Lung microvascular endothelial cell (primary cell): ENCODE data around the gene RCOR2. TPM values are rescaled to one million over a fixed set of nuclear protein-coding genes. Genes with fewer than 3 reads are reported as not detected.
"Not testable (repeated sequence)": the region's sequence is repeated elsewhere in the genome, so short reads cannot be mapped to it uniquely, and the experiment has no call there.

Experiments used
- DNase-seq, 2 donors: peaks; one replicate each; pipeline versions ENCODE4 v3.0.0 to v3.0.0-alpha.2; 2010; ENCODE audit warnings: low read depth in 2 of 2
- total RNA-seq: library from RNA; depleted of rRNA; stranded (reverse); fragments of >200 nt; gene quantifications from 2 replicates; pipeline ENCODE4 v1.2.1, GENCODE V29; 2014

Gene RCOR2
- total RNA-seq, 1 donor from 2014 or later, result under 0.01 TPM

DNA sequence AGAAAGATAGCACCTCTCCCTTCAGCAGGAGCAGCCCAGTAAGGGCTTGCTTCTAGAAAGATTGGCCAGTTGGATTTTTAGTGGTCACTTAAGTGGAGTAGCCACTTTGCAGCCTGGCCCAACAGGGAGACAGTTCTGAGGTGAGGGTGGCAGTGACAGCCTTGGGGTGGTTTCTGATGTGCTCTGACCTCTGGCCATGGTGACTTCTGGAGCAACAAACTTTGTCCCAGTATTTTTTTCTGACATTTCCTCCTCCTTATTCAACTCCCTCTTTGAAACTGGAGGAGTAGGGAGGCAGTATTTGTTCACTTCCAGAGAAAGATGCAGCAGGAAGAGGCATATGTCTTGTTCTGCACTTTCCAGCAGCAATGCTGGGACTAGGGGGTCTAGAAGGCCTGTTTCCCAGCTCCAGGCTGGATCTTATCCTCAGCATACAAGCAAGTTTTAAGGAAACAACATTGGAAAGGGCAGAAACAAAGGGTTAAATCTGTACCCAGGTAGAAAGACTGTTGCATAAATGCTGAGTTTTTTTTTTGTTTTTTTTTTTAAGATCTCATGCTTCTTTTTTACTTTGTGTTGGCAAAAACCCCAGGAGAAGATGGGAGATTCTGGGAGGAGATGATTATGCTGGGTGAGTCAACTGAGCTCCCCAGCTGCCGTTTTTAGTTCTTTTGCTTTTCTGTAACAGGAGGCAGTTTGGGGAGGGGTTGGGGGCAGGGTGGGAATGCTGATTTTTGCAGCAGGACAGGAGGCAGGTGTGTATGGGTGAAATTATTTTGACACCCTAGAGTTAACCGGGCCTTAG, 37.2 kb downstream of the RCOR2 start:
- DNase-seq, result peak in 1 of 2 donors; percentile 27

DNA sequence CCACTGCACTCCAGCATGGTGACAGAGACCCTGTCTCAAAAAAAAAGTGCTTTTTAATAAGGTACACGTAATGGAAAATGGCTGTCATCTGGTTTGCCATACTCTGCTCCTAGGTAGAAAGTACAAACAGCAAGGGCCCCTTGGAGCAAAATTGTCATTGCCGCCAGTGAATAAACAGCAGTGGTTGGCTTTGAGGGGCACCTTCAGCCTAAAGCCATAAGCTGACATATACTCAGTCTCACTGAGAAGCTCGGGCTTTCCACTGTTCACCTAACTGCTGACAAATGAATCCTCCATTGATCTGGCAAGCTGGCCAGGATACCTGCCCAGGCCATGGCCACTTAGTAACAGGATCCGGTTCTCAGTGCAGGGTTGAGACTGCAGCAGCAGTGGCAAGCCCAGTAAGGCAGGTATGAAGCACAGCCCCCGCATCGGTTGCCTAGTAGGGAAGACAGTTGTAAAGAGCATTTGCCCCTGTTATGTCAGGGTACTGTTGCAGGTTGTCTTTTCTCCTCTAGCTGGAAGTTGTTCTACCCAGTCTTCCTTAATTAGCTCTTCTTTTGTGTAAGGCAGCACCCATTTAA, 39.2 kb downstream of the RCOR2 start:
- no peak for DNase-seq

DNA sequence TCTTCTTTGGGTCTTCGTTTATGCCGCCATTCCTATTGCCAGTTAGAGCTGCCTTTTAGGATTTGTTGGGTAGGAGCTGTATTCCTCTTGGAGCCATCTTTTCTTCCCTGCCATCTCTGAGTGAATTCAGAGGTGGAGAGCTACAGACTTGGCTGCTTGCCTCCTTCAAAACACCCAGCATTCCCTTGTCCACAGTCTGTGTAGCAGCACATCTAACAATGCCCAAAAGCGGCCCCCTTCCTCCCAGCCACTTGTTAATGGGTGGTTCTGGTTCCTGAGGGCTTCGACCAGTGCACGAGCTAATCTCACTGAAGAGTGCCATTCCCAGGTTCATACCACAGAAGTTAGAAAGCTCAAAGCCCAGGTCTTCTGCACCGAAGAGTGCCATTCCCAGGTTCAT, 40.3 kb downstream of the RCOR2 start:
- no peak for DNase-seq

DNA sequence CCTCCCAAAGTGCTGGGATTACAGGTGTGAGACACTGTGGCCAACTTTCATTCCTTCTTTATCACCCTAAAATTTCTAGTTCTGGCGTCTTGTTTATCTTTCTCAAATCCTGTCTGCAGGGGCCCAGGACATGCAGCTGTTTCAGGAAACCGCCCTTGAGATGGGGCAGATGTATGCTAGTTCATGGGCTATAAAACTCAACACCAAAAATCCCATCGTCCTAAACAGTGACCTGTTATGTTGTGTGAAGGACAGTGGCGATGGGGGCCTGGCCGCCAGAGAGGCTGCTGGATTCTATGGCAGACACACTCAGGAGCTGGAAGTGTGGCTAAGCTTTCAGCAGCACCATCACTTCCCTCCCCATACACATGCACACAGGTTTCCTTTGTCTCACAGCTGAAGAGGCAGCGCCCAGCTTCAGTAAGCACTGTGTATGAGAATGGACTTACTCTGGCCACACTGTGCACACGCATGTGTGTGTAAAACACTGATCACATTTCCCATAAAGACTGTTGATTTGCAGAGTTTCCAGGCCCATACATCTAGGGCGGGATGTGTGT, 41.4 kb downstream of the RCOR2 start:
- no peak for DNase-seq

DNA sequence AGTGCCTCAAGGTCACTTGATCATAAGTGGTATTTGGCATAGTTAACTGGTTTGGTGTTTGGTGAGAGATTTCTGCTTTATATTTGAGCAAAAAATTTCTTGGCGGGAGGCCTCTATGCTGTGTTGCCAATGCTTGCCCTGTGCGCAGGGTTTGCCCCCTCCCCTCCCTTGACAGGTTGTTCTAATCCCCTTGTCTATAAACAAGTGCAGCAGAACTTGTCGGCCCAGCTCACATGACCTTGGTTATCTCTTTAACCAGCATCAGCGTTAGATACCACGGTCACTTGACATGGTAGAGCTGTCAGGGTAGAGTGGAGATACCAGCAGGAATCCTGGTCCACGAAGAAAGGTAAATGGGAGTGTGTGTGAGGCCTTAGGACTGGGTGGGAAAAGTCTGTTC, 42.5 kb downstream of the RCOR2 start:
- no peak for DNase-seq

DNA sequence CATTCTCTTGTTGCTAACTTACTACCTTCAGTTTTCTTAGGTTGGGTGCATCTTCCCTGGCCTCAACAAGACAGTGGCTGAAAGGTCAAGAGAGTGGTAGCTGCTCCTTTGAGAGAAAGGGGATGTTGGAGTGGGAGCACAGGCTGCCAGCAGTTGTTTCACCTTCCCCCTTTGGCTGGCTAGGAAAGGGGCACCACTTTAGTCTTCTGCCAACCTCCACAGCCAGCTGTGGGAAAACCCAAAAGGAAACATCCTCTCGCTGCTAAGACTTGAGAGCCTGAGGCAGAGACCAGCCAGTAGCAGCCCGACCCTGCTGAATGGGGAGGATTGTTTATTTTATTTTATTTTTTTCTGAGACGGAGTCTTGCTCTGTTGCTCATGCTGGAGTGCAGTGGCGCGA, 43.7 kb downstream of the RCOR2 start:
- DNase-seq, result no peak

DNA sequence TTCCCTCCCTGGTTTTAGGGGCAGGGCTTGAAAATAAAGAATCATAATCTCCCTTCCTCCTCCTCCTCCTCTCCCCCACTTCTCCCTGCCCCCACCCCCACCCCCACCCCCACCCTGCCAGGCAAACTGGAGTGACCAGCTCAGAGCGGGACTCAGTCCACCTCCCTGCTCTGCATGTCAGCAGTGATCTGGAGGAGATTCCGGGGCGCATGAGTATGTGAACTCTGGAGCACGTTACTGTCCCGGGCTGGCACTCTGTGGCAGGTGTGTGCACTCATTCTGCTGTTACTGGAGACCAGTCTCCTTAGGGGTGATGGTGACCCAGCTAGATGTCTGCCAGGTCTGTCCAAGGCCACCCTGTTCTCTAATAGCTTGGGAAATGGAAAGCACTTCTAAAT, 44.2 kb downstream of the RCOR2 start:
- no peak for DNase-seq

DNA sequence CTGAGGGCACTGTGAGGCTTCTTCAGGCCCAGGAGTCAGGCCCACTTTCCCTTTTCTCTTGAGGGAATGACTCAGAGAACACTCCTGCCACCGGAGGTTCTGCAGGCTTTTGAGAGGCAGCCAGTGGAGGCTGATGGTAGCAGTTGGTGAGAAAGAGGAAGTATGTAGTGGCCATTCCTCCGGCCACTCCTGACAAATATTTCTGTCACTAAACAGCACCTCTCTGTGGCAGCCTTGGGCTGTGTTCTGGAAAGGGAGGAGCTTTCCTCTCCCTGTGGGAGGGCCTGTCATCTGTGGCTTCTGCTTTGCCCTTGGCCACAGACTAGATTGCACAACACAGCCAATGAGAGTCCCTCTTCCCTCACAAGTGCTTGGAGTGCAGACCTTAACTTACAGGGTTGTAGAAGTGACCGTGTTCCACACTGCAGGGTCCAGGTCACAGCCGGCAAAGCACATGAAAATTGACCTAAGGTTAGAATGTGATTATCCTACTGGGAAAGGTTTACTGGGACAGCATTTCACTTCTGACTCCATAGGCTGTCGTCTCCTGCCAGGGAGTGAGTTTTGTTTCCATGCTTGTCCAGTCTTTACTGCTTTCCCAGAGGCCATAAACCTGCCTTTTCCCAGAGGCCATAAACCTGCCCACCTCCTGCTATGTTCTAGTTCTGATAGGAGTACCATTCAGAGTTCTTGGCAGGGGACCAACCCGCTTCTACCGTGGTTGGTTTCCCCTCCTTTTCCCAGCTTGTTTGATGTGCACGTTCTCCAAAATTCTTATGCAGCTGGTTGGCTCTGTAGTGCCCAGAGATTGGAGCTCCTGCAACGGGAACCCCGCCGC, 44.8 kb downstream of the RCOR2 start:
- peak; percentile 87 to 93 for DNase-seq

DNA sequence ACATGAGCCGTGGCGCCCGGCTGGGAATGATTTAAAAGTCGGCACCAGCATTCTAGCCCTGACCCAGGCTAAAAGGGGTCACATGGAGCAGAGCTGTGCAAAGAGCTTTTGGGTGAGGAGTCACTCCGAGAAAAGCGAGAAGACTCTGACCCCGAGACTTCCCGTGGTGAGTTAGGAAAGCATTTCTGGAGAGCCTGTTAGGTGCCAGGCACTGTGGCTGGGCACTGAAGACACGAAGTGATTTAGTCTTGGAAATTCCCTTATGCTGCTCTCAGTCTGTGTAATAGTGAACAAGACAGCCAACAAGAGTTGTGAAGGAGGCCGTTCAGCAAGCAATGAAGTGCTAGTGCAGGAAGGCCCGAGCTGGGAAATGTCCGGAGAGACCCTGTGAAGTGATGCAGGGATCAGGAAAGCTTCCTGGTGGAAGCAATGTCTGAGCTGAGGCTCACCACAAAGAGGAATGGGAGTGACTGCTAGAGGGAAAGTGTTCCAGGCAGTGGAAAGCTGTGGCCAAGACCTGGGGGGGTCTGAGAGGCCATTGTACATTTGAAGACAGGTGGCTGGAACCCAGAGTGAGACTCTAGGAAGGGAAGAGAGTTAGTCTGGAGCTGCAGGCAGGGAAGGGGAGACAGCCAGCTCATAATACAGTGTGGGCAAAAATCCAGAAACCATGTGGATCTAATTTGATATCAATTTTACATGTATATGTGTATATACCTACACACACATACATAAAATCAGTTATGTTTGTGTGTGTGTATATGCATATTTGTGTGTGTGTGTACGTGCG, 46.4 kb downstream of the RCOR2 start:
- DNase-seq, result peak in 1 of 2 donors; percentile 9

DNA sequence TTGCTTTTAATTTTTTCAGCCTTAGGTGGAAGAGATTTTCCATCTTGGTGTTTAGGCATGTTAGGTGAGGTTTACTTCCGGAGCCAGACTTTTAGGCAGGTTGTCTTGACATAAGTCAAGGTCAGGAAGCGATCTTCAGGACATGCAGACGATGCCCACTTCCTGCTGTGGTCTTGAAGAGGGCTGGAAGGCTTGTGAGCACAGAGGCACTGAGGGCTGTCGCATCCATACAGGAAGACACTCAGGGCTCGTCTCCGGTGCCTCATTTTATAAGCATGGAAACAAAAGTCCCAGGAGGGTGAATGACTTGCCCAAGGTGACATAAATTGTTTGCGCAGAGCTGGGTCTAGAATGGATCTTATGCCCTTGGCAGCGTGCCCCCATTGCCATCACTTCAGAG, 47.3 kb downstream of the RCOR2 start:
- peak in 1 of 2 donors; percentile 12 for DNase-seq

DNA sequence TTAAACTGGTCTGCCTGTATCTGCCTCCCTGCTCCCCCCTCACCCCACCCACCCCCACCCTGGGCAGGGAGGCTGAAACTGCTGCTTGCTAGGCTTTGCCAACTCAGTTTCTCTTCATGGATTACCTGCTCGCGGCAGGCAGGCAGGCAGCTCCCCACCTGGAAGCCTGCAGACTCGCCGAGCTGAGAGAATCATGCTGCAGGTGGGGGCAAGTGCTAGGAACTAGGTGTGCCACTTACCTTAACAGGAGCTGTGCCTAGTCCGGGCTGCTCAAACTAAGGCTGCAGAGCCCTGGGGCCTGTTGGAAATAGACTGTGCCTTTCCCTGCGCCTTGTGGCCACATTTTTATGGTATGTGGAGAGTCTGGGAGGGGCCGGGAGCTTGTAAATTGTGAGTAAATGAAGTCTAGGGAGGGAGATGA, 47.8 kb downstream of the RCOR2 start:
- no peak for DNase-seq

DNA sequence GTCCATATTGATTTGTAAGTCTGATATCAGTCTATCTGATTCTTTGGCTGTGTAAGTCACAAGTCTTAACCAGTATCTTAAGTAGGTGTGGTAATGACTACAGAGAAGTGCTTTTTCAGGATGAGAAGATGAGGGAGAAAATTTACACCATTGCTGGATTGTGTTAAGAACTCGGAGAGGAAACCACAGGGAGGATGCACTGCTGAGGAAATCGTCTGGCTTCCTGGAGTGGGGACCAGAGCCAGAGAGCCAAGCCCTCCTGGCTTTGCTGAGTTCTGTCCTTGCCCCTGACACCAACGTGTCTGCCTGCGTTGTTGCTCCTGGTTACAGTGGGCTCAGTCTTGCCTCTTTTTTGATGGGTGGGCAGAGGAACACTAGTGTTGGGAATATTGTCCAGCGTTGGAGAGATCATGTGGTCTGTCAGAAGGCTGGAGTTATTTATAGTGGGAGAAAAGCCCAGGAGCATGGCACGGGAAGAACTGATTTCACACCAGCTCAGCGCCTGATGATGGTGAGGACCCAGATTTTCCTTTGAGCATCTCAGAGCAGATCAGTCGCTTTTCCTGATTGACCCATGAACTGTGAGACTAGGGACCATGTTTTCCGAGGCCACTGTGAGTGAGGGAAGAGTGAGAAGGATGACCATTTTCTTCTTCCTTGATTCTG, 48.4 kb downstream of the RCOR2 start:
- peak in 1 of 2 donors; percentile 49 for DNase-seq

DNA sequence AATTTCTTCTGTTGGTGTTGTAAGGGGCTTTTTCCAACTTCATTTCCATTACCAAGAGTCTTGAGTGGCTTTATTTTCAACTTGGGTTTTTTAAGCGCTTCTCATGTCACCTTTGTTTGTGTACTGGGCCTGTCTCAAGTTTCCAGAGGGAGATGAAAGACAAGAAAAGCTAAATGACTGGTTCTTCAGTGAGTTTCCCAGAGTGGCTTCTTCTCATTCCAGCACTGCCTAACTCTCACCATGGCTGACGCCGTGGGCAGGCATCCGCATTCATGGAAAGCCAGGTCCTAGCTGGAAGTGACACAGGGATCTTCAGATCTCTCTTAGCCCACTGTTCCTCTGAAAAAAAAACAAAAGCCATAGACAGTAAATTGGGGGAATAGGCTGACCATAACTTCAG, 49.5 kb downstream of the RCOR2 start:
- no peak for DNase-seq

DNA sequence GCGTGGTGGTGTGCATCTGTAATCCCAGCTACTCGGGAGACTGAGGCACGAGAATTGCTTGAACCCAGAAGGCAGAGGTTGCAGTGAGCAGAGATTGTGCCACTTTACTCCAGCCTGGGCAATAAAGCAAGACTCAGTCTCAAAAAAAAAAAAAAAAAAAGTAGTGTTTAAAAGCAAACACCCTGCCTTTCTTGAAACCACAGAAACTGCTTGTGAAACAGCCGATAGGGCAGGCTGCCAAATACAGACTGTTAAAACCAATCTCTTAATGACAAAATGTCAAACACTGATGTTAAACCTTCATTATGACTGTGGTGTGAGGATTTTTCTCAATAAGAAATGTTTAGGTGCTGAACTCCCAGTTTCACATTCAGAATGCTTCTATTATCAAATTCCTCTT, 50.8 kb downstream of the RCOR2 start:
- peak in 1 of 2 donors; percentile 40 for DNase-seq

DNA sequence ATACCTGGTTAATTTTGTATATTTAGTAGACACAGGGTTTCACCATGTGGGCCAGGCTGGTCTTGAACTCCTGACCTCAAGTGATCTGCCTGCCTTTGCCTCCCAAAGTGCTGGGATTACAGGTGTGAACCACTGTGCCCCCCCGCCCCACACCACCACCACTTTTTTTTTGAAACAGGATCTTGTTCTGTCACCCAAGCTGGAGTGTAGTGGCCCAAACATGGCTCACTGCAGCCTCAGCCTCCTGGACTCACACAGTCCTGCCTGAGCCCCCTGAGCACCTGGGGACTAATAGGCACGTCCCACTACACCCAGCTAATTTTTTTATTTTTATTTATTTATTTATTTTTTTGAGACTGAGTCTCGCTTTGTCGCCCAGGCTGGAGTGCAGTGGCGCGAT, 53.3 kb downstream of the RCOR2 start:
- DNase-seq, result not testable (repeated sequence)

DNA sequence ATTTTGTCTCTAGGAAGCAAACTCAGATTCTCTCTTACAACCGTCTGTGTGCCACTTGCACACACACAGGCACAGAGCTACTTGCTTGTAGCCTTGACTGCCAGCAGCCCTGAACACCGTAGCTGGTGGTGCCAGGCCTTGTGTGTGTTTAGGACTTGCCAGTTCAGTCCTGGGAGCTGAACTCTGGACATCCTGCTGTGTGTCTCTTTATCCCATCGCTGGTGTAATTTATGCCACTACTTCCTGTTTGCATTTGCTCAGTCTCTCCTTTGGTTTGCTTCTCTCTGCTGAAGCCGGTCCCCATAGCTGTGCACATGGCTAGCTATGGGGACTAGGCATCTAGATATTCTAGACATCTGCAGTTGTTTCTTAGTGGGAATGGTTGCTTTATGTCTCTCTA, 54.0 kb downstream of the RCOR2 start:
- peak; percentile 24 to 64 for DNase-seq
